MG63 (cell line): Measurements from ENCODE around the gene GRHL3. TPM values are rescaled to one million over a fixed set of nuclear protein-coding genes. Genes with fewer than 3 reads are reported as not detected.
A peak's percentile ranks its signal among the peaks of the same experiment; 100 is the strongest.

Source experiments
- DNase-seq: peaks from one replicate; pipeline ENCODE4 v3.0.0-alpha.2; 2020
- H3K27me3 ChIP-seq: fragments of 250-450 bp; sonication (Bioruptor Pico); 2 replicates; pipeline ENCODE4 v1.5.1; 2020; ENCODE audit warnings: mild to moderate bottlenecking, moderate library complexity
- H3K36me3 ChIP-seq: fragments of 250-450 bp; sonication (Bioruptor Pico); 2 replicates; pipeline ENCODE4 v1.5.1; 2020; ENCODE audit warnings: mild to moderate bottlenecking, moderate library complexity
- H3K4me3 ChIP-seq: fragments of 250-450 bp; sonication (Bioruptor Pico); 2 replicates; pipeline ENCODE4 v1.5.1; 2020; ENCODE audit warnings: mild to moderate bottlenecking, moderate library complexity
- H3K9me3 ChIP-seq: fragments of 250-450 bp; sonication (Bioruptor Pico); 2 replicates; pipeline ENCODE4 v1.5.1; 2020; ENCODE audit warnings: mild to moderate bottlenecking, moderate library complexity
- total RNA-seq: library from RNA; depleted of rRNA; stranded (reverse); fragments of >200 nt; shearing (Covaris generic); gene quantifications from 2 replicates; pipeline ENCODE4 v1.2.3, GENCODE V29; 2014; ENCODE audit warnings: low replicate concordance

Gene GRHL3
- total RNA-seq, 1 experiment from 2014 or later = not detected

DNA sequence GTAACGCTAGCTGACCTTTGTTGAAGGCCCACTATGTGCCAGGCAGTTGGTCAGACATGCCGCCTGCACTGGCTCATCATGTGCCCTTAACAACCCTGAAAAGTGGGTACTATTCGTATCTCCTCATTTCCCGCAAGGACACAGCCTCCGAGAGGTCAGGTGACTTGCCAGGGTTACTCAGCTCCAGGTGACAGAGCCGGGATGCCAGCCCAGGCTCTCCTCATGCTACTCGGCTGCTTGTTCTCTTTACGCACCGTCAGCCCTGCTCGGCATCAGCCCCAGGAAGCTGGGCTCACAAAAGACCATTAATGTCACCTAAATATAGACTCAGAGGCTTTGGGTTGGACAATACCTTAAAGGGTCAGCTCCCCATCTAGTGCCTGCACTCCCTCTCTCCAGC lies 29.0 kb downstream of the GRHL3 start:
- no peak overlapping the region for H3K4me3 ChIP-seq
- no peaks in the 10 kb centered on the region for H3K36me3 ChIP-seq
- H3K9me3 ChIP-seq = no peaks in the 10 kb centered on the region
- DNase-seq = no peak
- H3K27me3 ChIP-seq = no peaks in the 10 kb centered on the region

DNA sequence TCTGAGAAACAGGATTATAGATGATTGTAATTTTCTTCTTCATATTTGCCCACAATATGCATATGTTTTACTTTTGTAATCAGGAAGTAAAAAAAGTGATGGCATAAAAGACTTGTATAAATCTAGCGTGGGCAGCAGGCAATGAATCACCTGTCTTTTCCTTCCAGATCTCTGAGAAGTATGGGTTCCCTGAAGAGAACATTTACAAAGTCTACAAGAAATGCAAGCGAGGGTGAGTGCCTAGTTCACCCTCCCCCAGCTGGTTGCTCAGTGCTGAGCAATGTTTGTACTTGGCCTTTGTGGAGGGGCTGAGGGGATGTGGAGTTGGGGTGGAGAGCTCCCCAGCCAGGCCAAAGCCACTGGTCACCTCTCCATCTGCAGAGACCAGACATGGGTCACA lies 30.7 kb downstream of the GRHL3 start:
- H3K27me3 ChIP-seq = no peaks in the 10 kb centered on the region
- DNase-seq = peak; percentile 43
- H3K4me3 ChIP-seq = no peak overlapping the region

GRCh38 chr1:24351247-24351646 lies 32.1 kb downstream of the GRHL3 start:
- Histone ChIP-seq H3K27me3 (no peaks in the 10 kb centered on the region), H3K9me3 (no peaks in the 10 kb centered on the region), H3K36me3 (no peaks in the 10 kb centered on the region), H3K4me3 (no peak overlapping the region)
- DNase-seq = no peak

More for the DNA sequence above, 30.7 kb downstream of the GRHL3 start:
- Histone ChIP-seq H3K9me3 (no peaks in the 10 kb centered on the region), H3K36me3 (no peaks in the 10 kb centered on the region)

DNA sequence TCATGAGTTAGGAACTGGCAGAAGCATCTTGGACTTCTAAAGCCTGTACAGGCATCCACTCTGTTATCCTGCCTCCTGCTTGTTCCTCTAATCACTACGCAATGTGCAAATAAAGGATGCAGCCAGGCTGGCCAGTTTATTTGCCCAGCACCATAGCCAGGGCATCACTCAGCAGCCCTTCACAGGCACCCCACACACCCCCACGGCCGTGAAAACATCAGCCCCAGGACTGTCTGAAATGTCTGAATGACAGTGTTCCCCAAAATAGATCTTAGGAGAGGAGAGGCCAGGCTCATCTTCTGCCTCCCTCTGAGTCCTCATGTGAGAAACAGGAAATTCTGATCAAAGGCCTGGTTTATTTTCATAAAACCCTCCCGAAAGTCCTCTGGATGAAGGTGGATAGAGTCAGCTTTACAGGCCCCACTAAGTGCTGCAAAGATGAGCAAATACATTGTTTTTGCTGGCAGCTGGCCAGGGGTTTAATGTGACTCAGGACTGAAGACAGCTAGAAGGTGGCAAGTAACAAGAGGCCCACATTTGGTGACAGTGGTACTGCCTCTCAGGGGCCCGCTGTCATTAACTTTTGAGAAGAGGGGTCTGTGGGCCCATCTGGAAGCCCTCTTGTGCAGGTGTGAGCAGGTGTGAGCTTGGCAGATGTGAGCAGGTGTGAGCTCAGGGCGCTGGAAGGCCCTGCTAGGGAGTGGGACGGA lies 32.9 kb downstream of the GRHL3 start:
- no peaks in the 10 kb centered on the region for H3K36me3 ChIP-seq
- no peaks in the 10 kb centered on the region for H3K27me3 ChIP-seq
- no peak overlapping the region for H3K4me3 ChIP-seq
- H3K9me3 ChIP-seq = no peaks in the 10 kb centered on the region
- peak; percentile 75 for DNase-seq

- Histone ChIP-seq H3K4me3 (no peak overlapping the region), H3K36me3 (no peaks in the 10 kb centered on the region; the same call in 1 of the 2 replicates), H3K9me3 (no peaks in the 10 kb centered on the region), H3K27me3 (no peaks in the 10 kb centered on the region)
- DNase-seq = no peak
Measured at GRCh38 chr1:24353292-24353891, 34.2 kb downstream of the GRHL3 start.

DNA sequence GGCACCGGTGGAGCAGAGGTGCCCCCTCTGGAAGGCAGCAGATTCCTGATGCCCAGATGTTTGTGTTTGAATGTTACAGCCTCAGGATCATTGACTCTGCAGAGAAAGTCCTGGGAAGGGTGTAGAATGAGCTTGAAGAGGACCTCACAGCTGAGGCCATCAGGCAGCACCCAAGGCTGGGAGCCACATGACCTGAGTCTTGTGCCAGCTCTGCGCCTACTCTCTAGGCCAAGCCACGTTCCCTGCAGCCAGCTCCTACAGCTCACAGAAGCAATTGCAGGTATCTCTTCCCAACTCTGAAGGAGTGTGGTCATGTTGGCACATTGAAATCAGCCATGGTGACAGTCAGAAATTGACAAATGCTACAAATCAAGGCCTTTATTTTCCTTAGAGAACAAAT lies 36.3 kb downstream of the GRHL3 start:
- Histone ChIP-seq H3K36me3 (no peaks in the 10 kb centered on the region; the same call in 1 of the 2 replicates), H3K9me3 (no peaks in the 10 kb centered on the region), H3K4me3 (no peak overlapping the region), H3K27me3 (no peaks in the 10 kb centered on the region)
- no peak for DNase-seq

DNA sequence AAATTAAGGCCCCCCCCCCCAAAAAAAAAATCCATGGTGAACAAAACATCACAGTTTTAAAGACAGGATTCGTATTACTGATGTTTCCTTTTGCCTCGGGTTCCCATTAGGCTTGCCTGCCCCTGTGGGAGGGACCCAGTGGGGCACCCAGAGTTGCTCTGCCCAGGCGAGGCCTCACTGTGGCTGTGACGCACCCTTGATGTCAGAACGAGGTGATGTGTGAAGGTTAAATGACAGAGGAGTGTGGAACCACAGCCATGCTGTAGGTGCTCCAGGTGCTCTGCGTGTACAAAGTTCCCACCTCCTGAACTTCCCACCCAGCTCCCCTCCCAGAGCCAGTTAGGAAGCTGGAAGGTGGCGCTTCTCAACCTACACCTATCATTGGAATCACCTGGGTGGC lies 37.9 kb downstream of the GRHL3 start:
- Histone ChIP-seq H3K4me3 (no peak overlapping the region), H3K36me3 (no peaks in the 10 kb centered on the region; the same call in 1 of the 2 replicates), H3K9me3 (no peaks in the 10 kb centered on the region), H3K27me3 (no peaks in the 10 kb centered on the region)
- DNase-seq = no peak

DNA sequence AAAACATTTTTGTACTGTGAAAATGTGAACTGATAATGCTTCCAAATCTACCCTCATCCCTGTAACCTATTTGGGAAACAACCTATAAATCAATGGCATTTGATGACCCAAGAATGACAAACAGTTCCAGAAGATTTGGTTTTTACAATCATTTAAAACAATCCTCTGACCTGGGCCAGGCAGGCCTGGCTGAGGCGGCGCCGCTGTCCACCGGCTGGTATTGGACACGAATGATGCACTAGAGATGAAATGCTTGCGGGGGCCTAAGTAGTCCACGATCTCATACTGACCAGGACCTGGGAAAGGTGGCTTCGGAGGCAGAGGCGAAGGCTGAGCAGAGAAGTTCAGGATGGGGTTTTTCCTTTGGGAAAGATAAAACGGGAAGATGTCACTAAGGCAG lies 41.5 kb downstream of the GRHL3 start:
- no peak overlapping the region for H3K4me3 ChIP-seq
- DNase-seq = no peak

GRCh38 chr1:24361811-24362210 lies 42.7 kb downstream of the GRHL3 start:
- peaks cover 11% of the 10 kb centered on the region for H3K9me3 ChIP-seq
- H3K4me3 ChIP-seq = no peak overlapping the region
- peaks cover 8% of the 10 kb centered on the region for H3K36me3 ChIP-seq
- DNase-seq = no peak
- no peaks in the 10 kb centered on the region for H3K27me3 ChIP-seq

More for the DNA sequence above, 41.5 kb downstream of the GRHL3 start:
- Histone ChIP-seq H3K36me3 (peaks cover 8% of the 10 kb centered on the region), H3K27me3 (no peaks in the 10 kb centered on the region), H3K9me3 (peaks cover 11% of the 10 kb centered on the region)

GRCh38 chr1:24362396-24362795 lies 43.2 kb downstream of the GRHL3 start:
- Histone ChIP-seq H3K9me3 (peaks cover 11% of the 10 kb centered on the region), H3K36me3 (peaks cover 8% of the 10 kb centered on the region), H3K27me3 (no peaks in the 10 kb centered on the region), H3K4me3 (no peak overlapping the region)
- DNase-seq = no peak

DNA sequence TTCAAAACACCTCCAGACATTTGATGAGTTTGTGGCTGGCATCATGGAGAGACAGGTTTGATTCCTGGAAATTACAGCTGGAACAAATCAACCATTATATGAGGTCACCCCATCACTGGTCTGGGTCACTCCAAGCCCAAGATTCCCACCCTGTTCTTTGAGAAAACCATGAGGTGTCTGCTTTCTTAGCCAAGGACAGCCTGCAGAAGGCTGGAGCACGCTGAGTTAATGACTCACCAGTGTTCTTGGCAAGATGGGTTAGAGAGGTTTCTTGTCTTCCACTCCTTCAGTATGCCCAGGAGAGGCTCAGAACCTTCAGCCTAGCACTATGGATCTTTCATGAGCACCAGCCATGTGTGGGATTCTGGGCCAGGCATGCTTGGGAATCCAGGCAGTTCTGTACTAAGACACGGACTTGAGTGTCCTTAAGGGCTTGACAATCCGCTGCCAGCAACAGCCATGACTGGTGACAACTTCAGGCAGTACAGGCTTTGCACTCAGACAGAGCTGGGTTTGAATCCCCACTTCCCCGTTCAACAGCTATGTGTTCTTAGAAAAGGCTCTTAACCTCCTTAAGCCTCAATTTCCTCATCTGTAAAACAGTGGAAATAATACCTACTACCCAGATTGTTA lies 43.9 kb downstream of the GRHL3 start:
- H3K4me3 ChIP-seq = no peak overlapping the region
- H3K27me3 ChIP-seq = no peaks in the 10 kb centered on the region
- peaks cover 11% of the 10 kb centered on the region for H3K9me3 ChIP-seq
- DNase-seq = peak; percentile 82
- H3K36me3 ChIP-seq = peaks cover 8% of the 10 kb centered on the region

GRCh38 chr1:24363994-24364393 lies 44.8 kb downstream of the GRHL3 start:
- H3K9me3 ChIP-seq = peaks cover 11% of the 10 kb centered on the region

DNA sequence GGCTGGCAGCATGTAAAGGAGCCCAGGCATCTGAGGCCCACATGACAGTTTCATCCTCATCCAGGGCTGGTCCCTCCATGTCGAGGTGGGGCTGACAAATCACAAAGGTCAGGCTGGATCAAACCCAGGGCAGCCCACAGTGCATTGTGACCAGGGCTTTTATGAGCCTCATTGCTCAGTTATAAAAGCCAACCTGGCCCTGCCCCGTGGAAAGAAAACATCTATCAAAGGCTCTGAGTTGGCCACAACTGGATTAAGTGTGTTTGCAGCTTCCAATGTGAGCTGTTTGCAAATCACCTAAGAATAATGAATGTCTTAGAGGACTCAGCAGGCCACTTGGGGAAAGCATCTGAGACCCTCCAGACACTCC lies 45.4 kb downstream of the GRHL3 start:
- peak; percentile 25 for DNase-seq
- Histone ChIP-seq H3K4me3 (no peak overlapping the region), H3K27me3 (no peaks in the 10 kb centered on the region), H3K9me3 (peaks cover 11% of the 10 kb centered on the region), H3K36me3 (peaks cover 8% of the 10 kb centered on the region)

More at GRCh38 chr1:24363994-24364393, 44.8 kb downstream of the GRHL3 start:
- no peak for DNase-seq
- Histone ChIP-seq H3K4me3 (no peak overlapping the region), H3K27me3 (no peaks in the 10 kb centered on the region), H3K36me3 (peaks cover 8% of the 10 kb centered on the region)

GRCh38 chr1:24364975-24365678 lies 46.0 kb downstream of the GRHL3 start:
- Histone ChIP-seq H3K36me3 (peaks cover 8% of the 10 kb centered on the region), H3K9me3 (peaks cover 11% of the 10 kb centered on the region), H3K4me3 (no peak overlapping the region), H3K27me3 (no peaks in the 10 kb centered on the region)
- peak; percentile 81 for DNase-seq

DNA sequence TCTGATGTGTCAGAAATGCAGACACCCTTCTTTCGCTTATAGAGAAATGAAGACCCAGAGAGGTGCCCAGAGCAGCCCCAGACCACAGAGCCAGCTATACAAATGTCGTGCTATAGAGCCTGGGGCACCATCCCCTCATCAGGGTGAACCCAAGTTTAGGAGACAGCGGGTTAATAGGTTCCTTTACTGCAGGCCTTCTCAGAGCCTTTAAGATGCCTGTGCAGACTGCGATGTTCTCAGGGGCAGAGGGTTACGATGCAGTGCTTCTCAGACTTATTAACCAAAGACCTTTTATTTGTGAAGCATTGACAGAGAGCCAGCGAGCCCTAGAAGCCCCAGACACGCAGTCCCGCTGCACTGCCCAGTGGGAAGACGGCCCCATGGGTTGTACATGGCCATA lies 47.5 kb downstream of the GRHL3 start:
- H3K36me3 ChIP-seq = peaks cover 8% of the 10 kb centered on the region
- no peak for DNase-seq
- H3K4me3 ChIP-seq = no peak overlapping the region
- H3K27me3 ChIP-seq = no peaks in the 10 kb centered on the region
- H3K9me3 ChIP-seq = peaks cover 11% of the 10 kb centered on the region

GRCh38 chr1:24369199-24369598 lies 50.0 kb downstream of the GRHL3 start:
- Histone ChIP-seq H3K36me3 (peaks cover under 1% of the 10 kb centered on the region; the same call in 1 of the 2 replicates), H3K4me3 (no peak overlapping the region), H3K9me3 (no peaks in the 10 kb centered on the region), H3K27me3 (no peaks in the 10 kb centered on the region)
- DNase-seq = peak; percentile 70

DNA sequence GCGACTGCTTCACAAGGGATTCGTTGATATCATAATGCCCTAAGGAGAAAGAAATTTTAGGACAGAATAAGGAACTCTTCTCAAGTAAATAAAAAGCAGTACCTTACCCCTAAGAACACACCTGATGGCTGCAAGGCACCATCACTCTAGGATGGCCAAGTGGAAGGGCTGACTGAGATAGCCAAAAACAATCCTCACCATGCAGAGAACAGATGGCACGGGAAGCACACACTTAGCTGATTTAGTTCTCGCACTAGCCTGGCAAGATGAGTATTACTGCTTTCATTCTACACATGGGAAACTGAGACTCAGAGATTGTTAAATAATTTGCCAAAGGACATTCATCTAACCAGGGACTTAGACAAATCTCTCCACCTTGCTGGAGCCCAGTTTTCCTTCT lies 50.6 kb downstream of the GRHL3 start:
- Histone ChIP-seq H3K36me3 (no peaks in the 10 kb centered on the region), H3K27me3 (no peaks in the 10 kb centered on the region), H3K4me3 (no peak overlapping the region), H3K9me3 (no peaks in the 10 kb centered on the region)
- DNase-seq = no peak
